ENCODE results near the gene PTPRD. TPM values are rescaled to one million over a fixed set of nuclear protein-coding genes. Genes with fewer than 3 reads are reported as not detected.

Gene PTPRD
- total and polyA plus RNA-seq, 2 donors (not counting 1 experiment from before 2014, with no cell fraction given): not detected

DNA sequence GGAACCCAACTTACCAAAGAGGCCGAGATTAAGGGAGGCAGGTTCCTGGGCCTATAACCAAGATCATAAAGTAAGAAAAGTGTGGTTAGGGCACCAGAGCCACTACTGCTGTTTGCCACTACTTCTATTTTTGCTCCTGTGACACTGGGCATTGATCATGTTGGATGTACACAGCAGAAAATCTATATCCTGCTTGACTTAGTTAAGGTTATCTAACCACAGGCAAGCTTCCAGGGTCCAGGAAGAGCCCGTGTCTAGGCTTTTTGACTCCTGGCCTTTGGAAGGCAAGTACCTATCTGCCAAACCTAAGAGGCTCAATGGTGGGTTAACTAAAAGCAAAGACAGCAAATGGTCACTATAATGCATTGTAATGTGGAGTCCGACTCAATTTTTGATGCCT is 2315.8 kb downstream of the PTPRD start:
- Histone ChIP-seq H3K4me1 (ENCODE audit: control insufficient read depth in 2 of 2, insufficient read depth in 2 of 2, low read length in 2 of 2) (no peaks in the 10 kb centered on the region), H3K36me3 (replicated peaks in 1 of 2; ENCODE audit: control extremely low read depth in 1 of 2, control insufficient read depth in 1 of 2, extremely low read depth in 1 of 2, insufficient read depth in 2 of 2, low read length in 1 of 2) (no peaks in the 10 kb centered on the region), H3K27ac (ENCODE audit: low read length in 2 of 2) (no peak overlapping the region), H2AFZ (ENCODE audit: insufficient read depth, low read depth, low read length, poor library complexity, severe bottlenecking) (no peak overlapping the region), H3K9ac (ENCODE audit: low read length) (no peak overlapping the region), H3K4me2 (replicated peaks; ENCODE audit: low read depth, low read length, poor library complexity, severe bottlenecking) (no peak overlapping the region), H3K27me3 (replicated peaks in 1 of 4; ENCODE audit: control extremely low read depth in 1 of 4, control insufficient read depth in 3 of 4, insufficient read depth in 4 of 4, low read length in 3 of 4) (no peaks in the 10 kb centered on the region), H3K79me2 (ENCODE audit: control insufficient read depth, insufficient read depth, low read length) (no peaks in the 10 kb centered on the region), H3K4me3 (ENCODE audit: control extremely low read depth in 1 of 5, extremely low read depth in 1 of 5, insufficient read depth in 1 of 5, low read depth in 2 of 5, low read length in 4 of 5) (no peak overlapping the region), H3K9me3 (ENCODE audit: control extremely low read depth in 1 of 3, control insufficient read depth in 2 of 3, insufficient read depth in 1 of 3, low read length in 2 of 3) (no peaks in the 10 kb centered on the region), H4K20me1 (ENCODE audit: control insufficient read depth, insufficient read depth, low read length, poor library complexity, severe bottlenecking) (no peaks in the 10 kb centered on the region)
- POLR2A ChIA-PET: no interaction called here
- 85% methylated on average over 3 of the region's 3 CpGs for WGBS (ENCODE audit: insufficient coverage)
- DNase-seq (no peak), ATAC-seq (ENCODE audit: low read depth) (no peak)
- H3K9me3 Mint-ChIP-seq (ENCODE audit: insufficient read depth): no peaks in the 10 kb centered on the region
- CTCF ChIA-PET: no interaction called here
- H3K4me3 Mint-ChIP-seq: no peak overlapping the region
- TF ChIP-seq EZH2 (IDR thresholded peaks at IDR 0.05; ENCODE audit: borderline replicate concordance, insufficient read depth, low read depth, low read length, poor library complexity, severe bottlenecking) (no peak), CTCF (IDR thresholded peaks at IDR 0.05) (no peak)
- no peaks in the 10 kb centered on the region for H3K27me3 Mint-ChIP-seq
- H3K27ac Mint-ChIP-seq: no peak overlapping the region
- H3K4me1 Mint-ChIP-seq: no peaks in the 10 kb centered on the region
- intact Hi-C loops (cut with micrococcal nuclease): no loop called here

DNA sequence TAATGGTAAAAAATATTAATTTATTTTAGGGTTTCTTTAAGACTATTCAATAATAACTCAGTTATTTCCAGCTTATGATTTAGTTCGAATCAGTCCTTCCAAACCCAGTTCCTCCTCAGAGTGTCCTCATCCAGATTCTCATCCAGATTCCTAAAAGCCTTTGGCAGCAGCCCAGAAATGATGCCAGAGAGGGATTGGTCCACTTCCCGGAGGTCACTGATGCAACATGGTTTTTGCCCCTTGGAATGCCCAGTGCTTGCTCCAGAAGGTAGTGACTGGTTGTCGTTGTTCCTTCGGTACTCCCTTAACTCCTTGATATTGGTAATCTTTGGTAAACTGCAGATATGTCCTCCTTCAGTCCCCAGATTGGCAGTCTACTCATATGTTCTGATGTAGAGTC is 2320.1 kb downstream of the PTPRD start:
- H3K9ac ChIP-seq (ENCODE audit: low read length): no peak overlapping the region
- H3K4me1 Mint-ChIP-seq: no peaks in the 10 kb centered on the region
- TF ChIP-seq CTCF (IDR thresholded peaks at IDR 0.05) (no peak), EZH2 (IDR thresholded peaks at IDR 0.05; ENCODE audit: borderline replicate concordance, insufficient read depth, low read depth, low read length, poor library complexity, severe bottlenecking) (no peak)
- H3K27me3 Mint-ChIP-seq: no peaks in the 10 kb centered on the region
- POLR2A ChIA-PET: no interaction called here
- H3K27me3 ChIP-seq (replicated peaks in 1 of 4; ENCODE audit: control extremely low read depth in 1 of 4, control insufficient read depth in 3 of 4, insufficient read depth in 4 of 4, low read length in 3 of 4): no peaks in the 10 kb centered on the region
- CTCF ChIA-PET: no interaction called here
- no peaks in the 10 kb centered on the region for H3K4me1 ChIP-seq (ENCODE audit: control insufficient read depth in 2 of 2, insufficient read depth in 2 of 2, low read length in 2 of 2)
- 93% methylated on average over 3 of the region's 4 CpGs for WGBS (ENCODE audit: insufficient coverage)
- H3K36me3 ChIP-seq (replicated peaks in 1 of 2; ENCODE audit: control extremely low read depth in 1 of 2, control insufficient read depth in 1 of 2, extremely low read depth in 1 of 2, insufficient read depth in 2 of 2, low read length in 1 of 2): no peaks in the 10 kb centered on the region
- H3K4me3 Mint-ChIP-seq: no peak overlapping the region
- no peaks in the 10 kb centered on the region for H3K79me2 ChIP-seq (ENCODE audit: control insufficient read depth, insufficient read depth, low read length)
- no peaks in the 10 kb centered on the region for H3K9me3 ChIP-seq (ENCODE audit: control extremely low read depth in 1 of 3, control insufficient read depth in 2 of 3, insufficient read depth in 1 of 3, low read length in 2 of 3)
- H4K20me1 ChIP-seq (ENCODE audit: control insufficient read depth, insufficient read depth, low read length, poor library complexity, severe bottlenecking): no peaks in the 10 kb centered on the region
- no peak overlapping the region for H3K27ac ChIP-seq (ENCODE audit: low read length in 2 of 2)
- no peaks in the 10 kb centered on the region for H3K9me3 Mint-ChIP-seq (ENCODE audit: insufficient read depth)
- H2AFZ ChIP-seq (ENCODE audit: insufficient read depth, low read depth, low read length, poor library complexity, severe bottlenecking): no peak overlapping the region
- intact Hi-C loops (cut with micrococcal nuclease): no loop called here
- DNase-seq (no peak), ATAC-seq (ENCODE audit: low read depth) (no peak)
- no peak overlapping the region for H3K4me3 ChIP-seq (ENCODE audit: control extremely low read depth in 1 of 5, extremely low read depth in 1 of 5, insufficient read depth in 1 of 5, low read depth in 2 of 5, low read length in 4 of 5)
- H3K27ac Mint-ChIP-seq: no peak overlapping the region
- no peak overlapping the region for H3K4me2 ChIP-seq (replicated peaks; ENCODE audit: low read depth, low read length, poor library complexity, severe bottlenecking)

Data from B cell (primary cell).